ENCODE measurements around the gene RALGPS1. TPM values are rescaled to one million over a fixed set of nuclear protein-coding genes. Genes with fewer than 3 reads are reported as not detected.

Gene RALGPS1
- total RNA-seq, 4 donors from 2014 or later, result 4.6 to 11.9 (median 10.0) TPM

GRCh38 chr9:126939821-126940221 lies 25.2 kb downstream of the RALGPS1 start:
- Histone ChIP-seq H3K4me1 (peaks cover 3 to 25% (median 15%) of the 10 kb centered on the region in 4 donors), H3K36me3 (no peaks in the 10 kb centered on the region), H3K4me3 (no peak overlapping the region), H3K27ac (replicated peaks in 1 of 4) (no peak overlapping the region), H3K9me3 (no peaks in the 10 kb centered on the region), H3K27me3 (no peaks in the 10 kb centered on the region)
- WGBS, result 73% methylated on average over 5 of the region's 6 CpGs
- intact Hi-C loops (cut with DNase I), result loop anchor here (5.0 kb wide), 1 partner anchor 402 kb away; no protein-coding TSS in a partner anchor
- TF ChIP-seq CTCF (IDR thresholded peaks at IDR 0.05) (no peak), EP300 (IDR thresholded peaks at IDR 0.05) (no peak), POLR2AphosphoS5 (IDR thresholded peaks at IDR 0.05) (no peak), POLR2A (IDR thresholded peaks at IDR 0.05; ENCODE audit: low read depth) (no peak)
- no peak for DNase-seq (ENCODE audit: extremely low spot score)

- Histone ChIP-seq H3K36me3 (no peaks in the 10 kb centered on the region), H3K27me3 (no peaks in the 10 kb centered on the region), H3K4me3 (no peak overlapping the region), H3K27ac (replicated peaks in 1 of 4) (no peak overlapping the region), H3K4me1 (peaks cover 3 to 25% (median 15%) of the 10 kb centered on the region in 4 donors), H3K9me3 (no peaks in the 10 kb centered on the region)
- TF ChIP-seq POLR2A (IDR thresholded peaks at IDR 0.05; ENCODE audit: low read depth), result no peak
- TF ChIP-seq CTCF (IDR thresholded peaks at IDR 0.05), result no peak
- no peak for TF ChIP-seq EP300 (IDR thresholded peaks at IDR 0.05)
- TF ChIP-seq POLR2AphosphoS5 (IDR thresholded peaks at IDR 0.05), result no peak
- intact Hi-C loops (cut with DNase I), result loop anchor here (5.0 kb wide), 1 partner anchor 400 kb away; no protein-coding TSS in a partner anchor
- no peak for DNase-seq (ENCODE audit: extremely low spot score)
These were observed 27.8 kb downstream of the RALGPS1 start for GRCh38 chr9:126942399-126942798.

GRCh38 chr9:126945682-126946081 lies 31.1 kb downstream of the RALGPS1 start:
- Histone ChIP-seq H3K4me3 (no peak overlapping the region), H3K4me1 (peaks cover 3 to 20% (median 15%) of the 10 kb centered on the region in 4 donors), H3K27me3 (no peaks in the 10 kb centered on the region), H3K9me3 (no peaks in the 10 kb centered on the region), H3K27ac (replicated peaks in 1 of 4) (no peak overlapping the region), H3K36me3 (no peaks in the 10 kb centered on the region)
- no peak for TF ChIP-seq POLR2AphosphoS5 (IDR thresholded peaks at IDR 0.05)
- no peak for TF ChIP-seq POLR2A (IDR thresholded peaks at IDR 0.05; ENCODE audit: low read depth)
- TF ChIP-seq CTCF (IDR thresholded peaks at IDR 0.05), result no peak
- no peak for TF ChIP-seq EP300 (IDR thresholded peaks at IDR 0.05)
- DNase-seq (ENCODE audit: extremely low spot score), result no peak
- intact Hi-C loops (cut with DNase I), result no loop called here
- WGBS, result 86% methylated on average over 7 of the region's 7 CpGs

GRCh38 chr9:126947529-126947928 lies 32.9 kb downstream of the RALGPS1 start:
- no peak for DNase-seq (ENCODE audit: extremely low spot score)
- peaks cover 8 to 21% (median 14%) of the 10 kb centered on the region in 4 donors for H3K4me1 ChIP-seq
- H3K27ac ChIP-seq (replicated peaks in 1 of 4), result no peak overlapping the region
- H3K9me3 ChIP-seq, result no peaks in the 10 kb centered on the region
- TF ChIP-seq EP300 (IDR thresholded peaks at IDR 0.05), result no peak
- TF ChIP-seq CTCF (IDR thresholded peaks at IDR 0.05), result no peak
- TF ChIP-seq POLR2AphosphoS5 (IDR thresholded peaks at IDR 0.05), result no peak
- no peak for TF ChIP-seq POLR2A (IDR thresholded peaks at IDR 0.05; ENCODE audit: low read depth)
- H3K36me3 ChIP-seq, result no peaks in the 10 kb centered on the region
- WGBS, result 100% methylated on average over 1 of the region's 1 CpG
- intact Hi-C loops (cut with DNase I), result no loop called here
- H3K27me3 ChIP-seq, result no peaks in the 10 kb centered on the region
- H3K4me3 ChIP-seq, result no peak overlapping the region
